ENCODE results near the gene LRRC8E.

The LRRC8E gene

DNA sequence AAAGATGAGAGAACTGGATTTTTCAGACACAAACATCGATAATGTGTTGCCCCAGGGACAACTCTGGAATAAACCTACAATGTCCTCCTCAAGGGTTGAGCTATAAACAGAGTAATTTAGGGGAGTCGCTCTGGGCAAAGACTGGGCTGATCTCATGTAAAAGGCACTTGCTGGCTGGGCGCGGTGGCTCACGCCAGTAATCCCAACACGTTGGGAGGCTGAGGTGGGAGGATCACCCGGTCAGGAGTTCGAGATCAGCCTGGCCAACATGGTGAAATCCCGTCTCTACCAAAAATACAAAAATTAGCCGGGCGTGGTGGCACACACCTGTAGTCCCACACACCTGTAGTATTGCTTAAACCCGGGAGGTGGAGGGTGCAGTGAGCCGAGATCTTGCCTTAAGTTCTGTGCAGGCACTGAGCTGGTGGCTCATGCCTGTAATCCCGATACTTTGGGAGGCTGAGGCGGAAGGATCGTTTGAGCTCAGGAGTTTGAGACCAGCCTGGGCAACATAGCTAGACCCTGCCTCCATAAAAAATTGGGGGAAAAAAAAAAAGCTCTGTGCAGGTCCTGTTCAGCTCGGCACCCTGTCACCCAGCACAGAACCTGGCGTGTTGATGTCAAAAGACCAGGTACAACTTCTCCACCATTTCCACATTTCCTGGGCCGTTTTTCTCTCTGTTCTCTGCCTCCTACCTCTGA is 53.7 kb downstream of the LRRC8E start:
- DNase-seq (ENCODE audit: insufficient read length) (no peak), FAIRE-seq (no peak)
- TF ChIP-seq POLR2AphosphoS5 (IDR thresholded peaks at IDR 0.05; ENCODE audit: low read depth, low read length) = no peak
- TF ChIP-seq POLR2A (IDR thresholded peaks at IDR 0.05; ENCODE audit: low read depth, low read length) = no peak
- no peak for TF ChIP-seq TAF1 (IDR thresholded peaks at IDR 0.05; ENCODE audit: borderline replicate concordance, low read depth, low read length)

GRCh38 chr19:7942981-7943443 is 54.7 kb downstream of the LRRC8E start:
- no peak for DNase-seq (ENCODE audit: insufficient read length)
- TF ChIP-seq POLR2A (IDR thresholded peaks at IDR 0.05; ENCODE audit: low read depth, low read length) = no peak
- no peak for TF ChIP-seq TAF1 (IDR thresholded peaks at IDR 0.05; ENCODE audit: borderline replicate concordance, low read depth, low read length)
- TF ChIP-seq POLR2AphosphoS5 (IDR thresholded peaks at IDR 0.05; ENCODE audit: low read depth, low read length) = no peak
- no peak for FAIRE-seq

GRCh38 chr19:7943444-7944176 is 55.3 kb downstream of the LRRC8E start, which contains the start of gene TIMM44:
TSS of gene TIMM44 (minus strand) at chr19:7943666. CDS start at chr19:7943651, 15 bp downstream.
- peak; percentile 100 for FAIRE-seq
- TF ChIP-seq POLR2AphosphoS5 (IDR thresholded peaks at IDR 0.05; ENCODE audit: low read depth, low read length) (peak; percentile 97), TAF1 (IDR thresholded peaks at IDR 0.05; ENCODE audit: borderline replicate concordance, low read depth, low read length) (peak; percentile 92), POLR2A (IDR thresholded peaks at IDR 0.05; ENCODE audit: low read depth, low read length) (peak; percentile 97)
- peak; percentile 96 for DNase-seq (ENCODE audit: insufficient read length)

GRCh38 chr19:7944177-7944761 is 56.0 kb downstream of the LRRC8E start:
- no peak for TF ChIP-seq TAF1 (IDR thresholded peaks at IDR 0.05; ENCODE audit: borderline replicate concordance, low read depth, low read length)
- TF ChIP-seq POLR2A (IDR thresholded peaks at IDR 0.05; ENCODE audit: low read depth, low read length) = no peak
- TF ChIP-seq POLR2AphosphoS5 (IDR thresholded peaks at IDR 0.05; ENCODE audit: low read depth, low read length) = no peak
- peak; percentile 94 for FAIRE-seq
- DNase-seq (ENCODE audit: insufficient read length) = peak; percentile 58

DNA sequence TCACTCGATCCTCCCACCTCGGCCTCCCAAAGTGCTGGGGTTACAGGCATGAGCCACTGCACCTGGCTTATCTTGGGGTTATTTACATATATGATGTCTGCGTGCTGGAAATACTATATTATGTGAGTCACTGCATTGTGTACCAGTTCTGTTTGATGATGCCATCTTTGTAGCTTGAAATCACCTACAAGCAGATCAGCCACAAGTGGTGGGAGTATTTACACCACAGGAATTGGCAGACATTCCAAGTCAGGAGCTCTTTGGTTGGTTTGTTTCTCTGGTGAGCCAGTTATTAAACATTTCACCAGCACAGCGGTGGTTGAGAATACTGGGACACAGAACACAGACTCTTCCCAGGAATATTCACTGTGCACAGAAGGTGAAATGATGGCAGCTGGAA is 59.6 kb downstream of the LRRC8E start:
- TF ChIP-seq POLR2AphosphoS5 (IDR thresholded peaks at IDR 0.05; ENCODE audit: low read depth, low read length) = no peak
- TF ChIP-seq TAF1 (IDR thresholded peaks at IDR 0.05; ENCODE audit: borderline replicate concordance, low read depth, low read length) = no peak
- no peak for TF ChIP-seq POLR2A (IDR thresholded peaks at IDR 0.05; ENCODE audit: low read depth, low read length)
- no peak for FAIRE-seq
- DNase-seq (ENCODE audit: insufficient read length) = no peak
